GM19397 (cell line): Measurements from ENCODE around the gene SDC4.

Source experiments
- ATAC-seq: cut with Tn5 transposase; IDR thresholded peaks from one replicate; pipeline ENCODE4 v1.9.1; 2021; ENCODE audit warnings: mild to moderate bottlenecking, moderate library complexity; ENCODE audit not compliant: unreplicated experiment

Gene SDC4

GRCh38 chr20:45344168-45344860, 3.9 kb downstream of the SDC4 start:
- no peak for ATAC-seq

GRCh38 chr20:45343532-45344167, 4.6 kb downstream of the SDC4 start:
- ATAC-seq, result no peak

GRCh38 chr20:45342855-45343531, 5.2 kb downstream of the SDC4 start:
- no peak for ATAC-seq

- ATAC-seq, result no peak
Measured at GRCh38 chr20:45341939-45342854, 6.0 kb downstream of the SDC4 start.

GRCh38 chr20:45341579-45341938, 6.7 kb downstream of the SDC4 start:
- ATAC-seq, result no peak

- ATAC-seq, result no peak
Measured at GRCh38 chr20:45340951-45341350, 7.3 kb downstream of the SDC4 start.

GRCh38 chr20:45340236-45340847, 7.9 kb downstream of the SDC4 start:
- no peak for ATAC-seq

GRCh38 chr20:45339799-45340198, 8.4 kb downstream of the SDC4 start:
- no peak for ATAC-seq

GRCh38 chr20:45339084-45339483, 9.1 kb downstream of the SDC4 start:
- no peak for ATAC-seq

- ATAC-seq, result no peak
Measured at GRCh38 chr20:45338121-45339030, 9.8 kb downstream of the SDC4 start.

GRCh38 chr20:45337367-45338120, 10.7 kb downstream of the SDC4 start:
- no peak for ATAC-seq

- ATAC-seq, result no peak
Measured at GRCh38 chr20:45336530-45337366, 11.5 kb downstream of the SDC4 start.

GRCh38 chr20:45330476-45330875, 17.7 kb downstream of the SDC4 start:
- no peak for ATAC-seq

- no peak for ATAC-seq
Measured at GRCh38 chr20:45329497-45330319, 18.5 kb downstream of the SDC4 start.

GRCh38 chr20:45328451-45328850, 19.8 kb downstream of the SDC4 start:
- no peak for ATAC-seq

- no peak for ATAC-seq
Measured at GRCh38 chr20:45325371-45325770, 22.9 kb downstream of the SDC4 start.

GRCh38 chr20:45323731-45324130, 24.5 kb downstream of the SDC4 start:
- ATAC-seq, result no peak
